ENCODE measurements around the gene OTOG.

DNA sequence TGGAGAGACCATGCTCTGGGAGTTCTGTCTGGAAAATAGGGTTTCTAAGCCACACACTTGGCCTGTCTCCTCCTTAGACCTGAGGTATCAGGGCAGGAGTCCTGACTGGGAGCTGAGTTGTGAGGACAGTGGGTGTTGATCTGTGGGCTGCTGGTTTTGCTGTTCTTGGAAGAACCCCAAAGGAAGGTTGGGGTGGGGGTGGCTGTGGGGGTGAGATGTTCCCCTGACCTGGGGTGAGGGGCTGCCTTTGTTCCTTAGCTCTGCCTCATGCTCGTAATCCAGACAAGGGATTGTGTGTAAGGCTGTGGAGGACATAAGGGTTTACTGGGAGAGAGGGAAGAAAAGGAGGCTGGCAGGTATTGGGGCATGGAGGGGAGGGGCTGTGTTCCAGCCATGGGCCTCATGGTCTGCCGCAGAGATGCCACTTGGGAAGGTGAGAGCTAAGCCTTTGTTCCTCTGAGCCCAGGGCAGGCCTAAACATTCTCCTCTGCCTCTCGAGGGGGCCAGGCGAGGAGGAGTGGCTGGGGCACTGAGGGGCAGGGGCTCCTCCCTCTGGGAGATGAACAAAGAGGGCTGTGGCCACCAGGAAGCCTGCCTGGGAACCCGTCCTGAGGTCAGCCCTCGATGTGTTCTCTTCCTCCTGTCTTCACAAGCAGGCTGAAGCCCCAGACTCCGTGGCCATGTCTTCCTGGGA lies 4.4 kb downstream of the OTOG start:
- TF ChIP-seq REST (IDR thresholded peaks at IDR 0.05; ENCODE audit: low read depth) (no peak), TAF1 (IDR thresholded peaks at IDR 0.05; ENCODE audit: low read depth) (no peak), MAX (IDR thresholded peaks at IDR 0.05) (no peak)

Data from Ishikawa (cell line).